HCT116 (cell line): ENCODE results near the gene SIX2. TPM values are rescaled to one million over a fixed set of nuclear protein-coding genes. Genes with fewer than 3 reads are reported as not detected.

Experiments used
- ATAC-seq: fragments of 200-7000 bp; cut with Tn5 transposase; 2 replicates; pipeline ENCODE4 v1.9.1; 2020; ENCODE audit warnings: mild to moderate bottlenecking, moderate library complexity
- BruUV-seq: library from RNA; stranded (reverse); fragments of 400-500 nt; replicated peaks from 2 replicates; lab custom pipeline; 2021; lab: Mats Ljungman, UMichigan
- CTCF ChIA-PET: fragments of 300-600 bp; sonication (Branson Sonifier 250); formaldehyde crosslinking; loops from one replicate; lab custom pipeline; 2021; ENCODE audit warnings: antibody characterized with exemption; lab: Charles Lee
- POLR2A ChIA-PET: fragments of 300-600, 350-600 bp; sonication (Branson Sonifier 250); formaldehyde crosslinking; loops from one replicate; lab custom pipeline; 2021; ENCODE audit warnings: antibody characterized with exemption; lab: Charles Lee
- RAD21 ChIA-PET, 2 experiments: fragments of 300-600 bp; sonication (Branson Sonifier 250); formaldehyde crosslinking; loops; one replicate each; lab custom pipeline; 2023; ENCODE audit warnings: low total read pairs in 2 of 2; ENCODE audit not compliant: uncharacterized antibody in 2 of 2, unreplicated experiment in 2 of 2, low non-redundant PET in 1 of 2; lab: Charles Lee
- DNase-seq: peaks from one replicate; pipeline ENCODE4 v3.0.0-alpha.2; 2010; ENCODE audit warnings: low read depth, low spot score
- H2AFZ ChIP-seq: fragments of 200-600 bp; shearing (Covaris generic), sonication (generic); 2 replicates; pipeline ENCODE4 v1.6.1; 2017; ENCODE audit warnings: low read depth, mixed run types, mixed read lengths, antibody characterized with exemption, low read length; ENCODE audit not compliant: poor library complexity, severe bottlenecking
- H3K27ac ChIP-seq: 2 replicates; pipeline ENCODE4 v1.5.1; 2012; ENCODE audit warnings: low read depth, low read length
- H3K27me3 ChIP-seq: fragments of 200-600 bp; sonication (generic); 2 replicates; pipeline ENCODE4 v1.6.1; 2016; ENCODE audit warnings: mixed run types, low read length, mixed read lengths; ENCODE audit not compliant: insufficient read depth
- H3K36me3 ChIP-seq, 2 experiments: fragments of 200-500 bp in 1 of 2; fragments of 200-600 bp in 1 of 2; sonication (Bioruptor generic) in 1 of 2; sonication (generic) in 1 of 2; 2 replicates each; pipeline versions ENCODE4 v1.5.1 to v1.6.1; 2014 to 2016; ENCODE audit warnings: low read length in 2 of 2, inconsistent platforms in 1 of 2, mixed read lengths in 1 of 2, mixed run types in 1 of 2; ENCODE audit not compliant: insufficient read depth in 2 of 2, control insufficient read depth in 1 of 2
- H3K4me1 ChIP-seq, 2 experiments: fragments of 200-600 bp in 1 of 2; sonication (generic) in 1 of 2; 2 replicates each; pipeline versions ENCODE4 v1.5.1 to v1.6.1; 2012 to 2017; ENCODE audit warnings: low read length in 2 of 2, inconsistent platforms in 1 of 2, mild to moderate bottlenecking in 1 of 2, mixed read lengths in 1 of 2, mixed run types in 1 of 2, moderate library complexity in 1 of 2; ENCODE audit not compliant: insufficient read depth in 2 of 2, control insufficient read depth in 1 of 2
- H3K4me2 ChIP-seq: fragments of 200-600 bp; sonication (generic); 2 replicates; pipeline ENCODE4 v1.6.1; 2017; ENCODE audit warnings: mixed run types, low read length, mixed read lengths
- H3K4me3 ChIP-seq, 2 experiments: fragments of 200-600 bp in 1 of 2; sonication (generic) in 1 of 2; replicated peaks in 1 of 2; 2 replicates each; pipeline ENCODE4 v1.5.1; 2011 to 2016; ENCODE audit warnings: low read length in 2 of 2, control low read depth in 1 of 2, low read depth in 1 of 2, mild to moderate bottlenecking in 1 of 2, mixed read lengths in 1 of 2, mixed run types in 1 of 2
- H3K79me2 ChIP-seq: fragments of 200-600 bp; sonication (generic); 2 replicates; pipeline ENCODE4 v1.6.1; 2017; ENCODE audit warnings: mild to moderate bottlenecking, mixed run types, low read length, moderate library complexity, mixed read lengths; ENCODE audit not compliant: insufficient read depth
- H3K9ac ChIP-seq: fragments of 200-600 bp; sonication (generic); 2 replicates; pipeline ENCODE4 v1.6.1; 2016; ENCODE audit warnings: low read length, mixed read lengths
- H3K9me2 ChIP-seq: fragments of 200-600 bp; sonication (generic), shearing (Covaris generic); 2 replicates; pipeline ENCODE4 v1.6.1; 2017; ENCODE audit warnings: mixed run types, mild to moderate bottlenecking, moderate library complexity; ENCODE audit not compliant: insufficient read depth
- H3K9me3 ChIP-seq, 2 experiments: fragments of 200-500 bp in 1 of 2; fragments of 200-600 bp in 1 of 2; sonication (Bioruptor generic) in 1 of 2; sonication (generic) in 1 of 2; 2 replicates each; pipeline ENCODE4 v1.6.1; 2014 to 2017; ENCODE audit warnings: low read length in 2 of 2, mixed read lengths in 2 of 2, inconsistent platforms in 1 of 2, low read depth in 1 of 2, mild to moderate bottlenecking in 1 of 2, mixed run types in 1 of 2, moderate library complexity in 1 of 2; ENCODE audit not compliant: control insufficient read depth in 1 of 2, insufficient read depth in 1 of 2
- H4K20me1 ChIP-seq: fragments of 200-600 bp; sonication (generic), shearing (Covaris generic); 2 replicates; pipeline ENCODE4 v1.6.1; 2017; ENCODE audit warnings: mixed run types, mild to moderate bottlenecking, moderate library complexity; ENCODE audit not compliant: insufficient read depth
- CEBPB ChIP-seq: IDR thresholded peaks from 2 replicates; pipeline ENCODE4 v1.6.1; 2012; ENCODE audit warnings: low read depth
- EGR1 ChIP-seq: IDR thresholded peaks from 2 replicates; pipeline ENCODE4 v1.6.1; 2012; ENCODE audit warnings: low read depth
- EZH2 ChIP-seq: fragments of 200-600 bp; sonication (generic); IDR thresholded peaks from 2 replicates; pipeline ENCODE4 v1.6.1; 2017; ENCODE audit warnings: antibody characterized with exemption, mixed run types
- JUND ChIP-seq: IDR thresholded peaks from 2 replicates; pipeline ENCODE4 v1.6.1; 2012
- POLR2A ChIP-seq: IDR thresholded peaks from 2 replicates; pipeline ENCODE4 v1.7.0; 2011; ENCODE audit warnings: borderline replicate concordance; ENCODE audit not compliant: insufficient read depth, insufficient read length; ENCODE audit errors: extremely low read depth
- RAD21 ChIP-seq: IDR thresholded peaks from 2 replicates; pipeline ENCODE4 v1.6.1; 2012; ENCODE audit warnings: low read depth, mild to moderate bottlenecking
- YY1 ChIP-seq: IDR thresholded peaks from 2 replicates; pipeline ENCODE4 v1.6.1; 2011; ENCODE audit warnings: low read length, low read depth, moderate library complexity, mild to moderate bottlenecking; ENCODE audit not compliant: insufficient replicate concordance; ENCODE audit errors: extremely low read depth
- ZFX ChIP-seq: fragments of 450-650 bp; IDR thresholded peaks from 2 replicates; pipeline ENCODE4 v1.6.1; 2017
- intact Hi-C: fragments of 100-400 bp; cut with micrococcal nuclease; formaldehyde crosslinking; loops from 2 replicates; pipeline ENCODE4 v1.10.0; 2022
- total RNA-seq: library from RNA; stranded (reverse); gene quantifications from one replicate; pipeline ENCODE4 v1.2.1, GENCODE V29; 2021; ENCODE audit not compliant: unreplicated experiment
- TF ChIP-seq, protein P1 (sequence below): IDR thresholded peaks from 2 replicates; pipeline ENCODE4 v1.6.1; 2012
- TF ChIP-seq, protein P2 (sequence below), 3 experiments: fragments of 200-600 bp in 1 of 3; sonication (generic) in 1 of 3; IDR thresholded peaks in 2 of 3; conservative IDR thresholded peaks in 1 of 3; 2 replicates each; pipeline ENCODE4 v1.5.1; 2012 to 2017; ENCODE audit warnings: low read depth in 2 of 3, low read length in 2 of 3, antibody characterized with exemption in 1 of 3, borderline replicate concordance in 1 of 3, control low read depth in 1 of 3, mild to moderate bottlenecking in 1 of 3, mixed read lengths in 1 of 3, mixed run types in 1 of 3, moderate library complexity in 1 of 3; ENCODE audit not compliant: insufficient read depth in 1 of 3
- TF ChIP-seq, protein P3 (sequence below): IDR thresholded peaks from 2 replicates; pipeline ENCODE4 v1.6.1; 2012

SIX2 gene
- total RNA-seq, 1 experiment from 2014 or later = 0.54 TPM

DNA sequence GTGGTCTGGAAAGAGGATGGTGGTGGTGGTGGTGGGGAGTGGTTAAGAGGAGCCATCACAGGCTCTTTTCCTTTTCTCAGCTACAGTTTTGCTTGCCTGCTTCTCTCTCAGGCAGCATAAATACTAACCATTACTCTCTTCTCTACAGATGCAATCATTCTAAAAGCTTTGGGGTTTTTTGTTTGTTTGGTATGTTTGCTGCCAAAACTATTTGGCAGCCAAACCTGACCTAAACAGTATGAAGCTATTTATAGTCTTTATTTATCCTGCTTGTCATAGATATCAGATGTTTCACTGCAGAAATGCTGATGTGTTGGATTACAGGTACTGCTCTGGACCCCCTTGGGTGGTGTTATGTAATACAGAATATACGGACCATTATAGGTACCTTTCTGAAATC, 52.4 kb downstream of the SIX2 start:
- ChIA-PET CTCF (interaction anchor here (0.7 to 4.4 kb wide), 8 partner anchors 13 to 1079 kb away, joined by 3 to 42 read pairs (median 6); no protein-coding TSS in a partner anchor), POLR2A (no interaction called here), RAD21 (interaction anchor here (1.2 to 1.8 kb wide), 2 partner anchors 477 to 913 kb away, joined by 3 to 5 read pairs; no protein-coding TSS in a partner anchor)
- Histone ChIP-seq H3K79me2 (no peaks in the 10 kb centered on the region), H3K4me1 (peaks cover 0 to 35% of the 10 kb centered on the region in 2 experiments; a peak in 3 of 4 replicates), H3K27ac (no peak overlapping the region), H3K4me2 (no peak overlapping the region), H3K4me3 (no peak overlapping the region), H3K9ac (no peak overlapping the region), H2AFZ (no peak overlapping the region), H4K20me1 (no peaks in the 10 kb centered on the region), H3K9me3 (no peaks in the 10 kb centered on the region), H3K9me2 (no peaks in the 10 kb centered on the region), H3K27me3 (no peaks in the 10 kb centered on the region), H3K36me3 (no peaks in the 10 kb centered on the region)
- DNase-seq = no peak
- intact Hi-C loops = loop anchor here (5.0 kb wide), 3 partner anchors 400 to 1345 kb away; no protein-coding TSS in a partner anchor
- no TSS peak for BruUV-seq
- TF ChIP-seq, protein P1, sequence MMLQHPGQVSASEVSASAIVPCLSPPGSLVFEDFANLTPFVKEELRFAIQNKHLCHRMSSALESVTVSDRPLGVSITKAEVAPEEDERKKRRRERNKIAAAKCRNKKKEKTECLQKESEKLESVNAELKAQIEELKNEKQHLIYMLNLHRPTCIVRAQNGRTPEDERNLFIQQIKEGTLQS = no peak
- TF ChIP-seq EZH2 = no peak
- no peak for ATAC-seq

DNA sequence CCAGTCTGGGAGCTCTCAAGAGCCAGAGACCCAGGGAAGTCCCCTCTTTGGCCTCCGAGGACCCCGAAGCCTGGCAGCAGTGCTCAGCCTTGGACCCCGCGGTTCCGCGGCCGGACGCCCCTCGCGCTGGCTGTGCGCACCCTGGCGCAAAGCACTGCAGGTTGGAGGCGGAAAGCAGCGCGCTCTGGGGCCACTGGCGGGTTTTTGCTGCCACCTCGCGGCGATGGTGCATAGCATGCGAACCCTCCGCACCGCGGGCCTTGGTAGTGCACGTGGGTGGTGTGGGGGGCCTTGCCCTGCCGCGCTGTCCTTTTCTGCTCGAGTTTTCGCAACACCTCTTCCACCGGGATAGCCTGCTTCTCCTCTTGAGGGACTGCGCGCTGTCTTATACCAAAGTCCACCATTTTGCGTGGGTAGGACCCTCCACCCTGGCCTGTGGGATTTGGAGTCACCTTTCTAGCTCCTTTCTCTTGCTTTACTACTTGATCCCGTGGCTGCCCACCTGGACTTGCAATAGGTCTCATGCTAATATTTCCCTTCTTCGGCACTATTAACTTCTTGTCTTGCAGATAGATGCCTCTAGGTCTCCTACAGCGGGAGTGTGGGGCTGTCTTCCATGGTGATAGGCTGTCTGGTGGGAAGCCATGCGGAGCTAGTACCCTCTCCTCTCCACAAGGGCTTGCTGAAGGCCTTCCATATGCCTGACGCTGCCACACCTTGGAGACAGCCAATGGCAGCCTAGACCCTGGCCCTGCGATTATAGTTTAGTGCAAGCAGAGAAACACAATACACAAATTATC, 53.5 kb downstream of the SIX2 start:
- POLR2A ChIA-PET = no interaction called here
- CTCF ChIA-PET = interaction anchor here (0.7 to 4.4 kb wide), 24 partner anchors 9 to 1077 kb away, joined by 3 to 42 read pairs (median 5); partner anchors contain the start of genes CAMKMT and PREPL
- Histone ChIP-seq H3K27me3 (no peaks in the 10 kb centered on the region), H3K27ac (no peak overlapping the region), H3K4me3 (peak overlapping the region; percentile 23 to 37; a peak in 2 of 4 replicates)
- no TSS peak for BruUV-seq
- peak; percentile 99 for TF ChIP-seq RAD21
- TF ChIP-seq CEBPB = no peak
- no peak for TF ChIP-seq YY1
- TF ChIP-seq POLR2A = no peak
- no peak for TF ChIP-seq ZFX
- no peak for TF ChIP-seq JUND
- TF ChIP-seq, protein P2, sequence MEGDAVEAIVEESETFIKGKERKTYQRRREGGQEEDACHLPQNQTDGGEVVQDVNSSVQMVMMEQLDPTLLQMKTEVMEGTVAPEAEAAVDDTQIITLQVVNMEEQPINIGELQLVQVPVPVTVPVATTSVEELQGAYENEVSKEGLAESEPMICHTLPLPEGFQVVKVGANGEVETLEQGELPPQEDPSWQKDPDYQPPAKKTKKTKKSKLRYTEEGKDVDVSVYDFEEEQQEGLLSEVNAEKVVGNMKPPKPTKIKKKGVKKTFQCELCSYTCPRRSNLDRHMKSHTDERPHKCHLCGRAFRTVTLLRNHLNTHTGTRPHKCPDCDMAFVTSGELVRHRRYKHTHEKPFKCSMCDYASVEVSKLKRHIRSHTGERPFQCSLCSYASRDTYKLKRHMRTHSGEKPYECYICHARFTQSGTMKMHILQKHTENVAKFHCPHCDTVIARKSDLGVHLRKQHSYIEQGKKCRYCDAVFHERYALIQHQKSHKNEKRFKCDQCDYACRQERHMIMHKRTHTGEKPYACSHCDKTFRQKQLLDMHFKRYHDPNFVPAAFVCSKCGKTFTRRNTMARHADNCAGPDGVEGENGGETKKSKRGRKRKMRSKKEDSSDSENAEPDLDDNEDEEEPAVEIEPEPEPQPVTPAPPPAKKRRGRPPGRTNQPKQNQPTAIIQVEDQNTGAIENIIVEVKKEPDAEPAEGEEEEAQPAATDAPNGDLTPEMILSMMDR (IDR thresholded peaks at IDR 0.05 in 2 of 3, conservative IDR thresholded peaks at IDR 0.05 in 1 of 3; ENCODE audit: borderline replicate concordance in 1 of 3, insufficient read depth in 1 of 3, low read depth in 2 of 3, low read length in 2 of 3) = peak; percentile 85 to 97 (median 89)
- TF ChIP-seq, protein P3, sequence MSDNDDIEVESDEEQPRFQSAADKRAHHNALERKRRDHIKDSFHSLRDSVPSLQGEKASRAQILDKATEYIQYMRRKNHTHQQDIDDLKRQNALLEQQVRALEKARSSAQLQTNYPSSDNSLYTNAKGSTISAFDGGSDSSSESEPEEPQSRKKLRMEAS = peak; percentile 87
- no peak for TF ChIP-seq EGR1
- TF ChIP-seq, all 23 proteins: peak for 3
- intact Hi-C loops = loop anchor here (1.0 to 5.0 kb wide), 6 partner anchors 398 to 1343 kb away; no protein-coding TSS in a partner anchor
- no peaks in the 10 kb centered on the region for H3K9me3 ChIP-seq
- peaks cover 0 to 35% of the 10 kb centered on the region in 2 experiments; a peak in 3 of 4 replicates for H3K4me1 ChIP-seq
- no peaks in the 10 kb centered on the region for H3K79me2 ChIP-seq
- H4K20me1 ChIP-seq = no peaks in the 10 kb centered on the region
- peak; percentile 46 for DNase-seq
- peak overlapping the region; percentile 97 for H2AFZ ChIP-seq
- RAD21 ChIA-PET = interaction anchor here (0.7 to 2.7 kb wide), 7 partner anchors 17 to 912 kb away, joined by 3 to 9 read pairs (median 4); no protein-coding TSS in a partner anchor
- peak; percentile 85 for ATAC-seq
- no peaks in the 10 kb centered on the region for H3K36me3 ChIP-seq
- H3K9me2 ChIP-seq = no peaks in the 10 kb centered on the region
- peak overlapping the region; percentile 72 for H3K4me2 ChIP-seq
- H3K9ac ChIP-seq = no peak overlapping the region
